ENCODE results near the gene MITD1. TPM values are rescaled to one million over a fixed set of nuclear protein-coding genes. Genes with fewer than 3 reads are reported as not detected.
A peak's percentile ranks its signal among the peaks of the same experiment; 100 is the strongest.

Gene MITD1
- total and polyA plus RNA-seq, 2 of the 13 experiments (the other 11 are each of a cell fraction or from before 2014, with no cell fraction given), result 17.8 to 43.7 TPM

DNA sequence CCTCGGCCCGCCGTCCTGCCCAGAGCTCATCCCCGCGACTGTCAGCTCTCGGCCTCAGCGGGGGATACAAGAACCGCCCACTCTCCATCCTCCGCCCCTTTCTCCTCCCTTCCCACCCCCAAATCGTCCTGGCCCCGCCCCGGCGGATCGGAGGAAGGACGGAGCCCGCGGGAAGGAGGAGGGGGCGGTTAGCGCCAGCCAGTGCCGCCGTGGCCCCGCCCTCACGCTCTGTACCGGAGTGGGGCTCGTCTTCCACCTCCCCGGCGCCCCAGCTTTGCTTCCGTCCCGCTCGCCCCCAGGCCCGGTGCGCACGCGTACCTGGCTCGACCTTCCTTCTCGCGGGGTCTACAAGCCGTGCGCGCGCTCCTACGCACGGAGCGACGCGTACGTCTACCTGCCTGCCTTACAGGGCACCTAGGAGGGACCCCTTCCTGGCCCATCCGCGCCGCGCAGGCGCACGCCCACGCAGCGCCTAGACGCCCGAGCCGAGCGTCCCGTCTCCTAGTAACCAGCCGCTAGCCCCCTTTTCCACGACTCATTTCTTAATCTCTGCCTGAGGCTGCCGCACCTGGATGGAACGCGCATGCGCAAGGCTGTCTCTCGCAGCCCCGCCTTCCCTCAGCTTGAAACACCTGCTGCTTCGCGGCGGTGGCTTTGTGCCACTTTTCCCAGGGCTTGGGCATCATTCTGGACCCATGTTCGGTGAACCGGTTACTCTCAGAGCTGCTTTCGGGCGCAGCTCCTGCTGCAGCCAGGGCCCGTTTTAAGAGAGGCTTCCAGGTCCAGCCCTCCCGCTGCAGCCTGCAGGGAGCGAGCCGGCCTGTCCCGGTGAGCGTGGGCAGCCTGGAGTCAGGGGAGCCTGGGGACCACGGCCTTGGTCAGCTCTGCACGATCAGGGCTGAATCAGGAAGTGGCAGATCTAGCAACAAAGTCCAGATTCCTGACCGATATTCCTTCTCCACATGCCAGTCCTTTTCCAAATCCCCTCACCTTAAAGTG is 39.4 kb downstream of the MITD1 start, which contains the start of gene C2orf15 (continued):
- TF ChIP-seq, protein P1, sequence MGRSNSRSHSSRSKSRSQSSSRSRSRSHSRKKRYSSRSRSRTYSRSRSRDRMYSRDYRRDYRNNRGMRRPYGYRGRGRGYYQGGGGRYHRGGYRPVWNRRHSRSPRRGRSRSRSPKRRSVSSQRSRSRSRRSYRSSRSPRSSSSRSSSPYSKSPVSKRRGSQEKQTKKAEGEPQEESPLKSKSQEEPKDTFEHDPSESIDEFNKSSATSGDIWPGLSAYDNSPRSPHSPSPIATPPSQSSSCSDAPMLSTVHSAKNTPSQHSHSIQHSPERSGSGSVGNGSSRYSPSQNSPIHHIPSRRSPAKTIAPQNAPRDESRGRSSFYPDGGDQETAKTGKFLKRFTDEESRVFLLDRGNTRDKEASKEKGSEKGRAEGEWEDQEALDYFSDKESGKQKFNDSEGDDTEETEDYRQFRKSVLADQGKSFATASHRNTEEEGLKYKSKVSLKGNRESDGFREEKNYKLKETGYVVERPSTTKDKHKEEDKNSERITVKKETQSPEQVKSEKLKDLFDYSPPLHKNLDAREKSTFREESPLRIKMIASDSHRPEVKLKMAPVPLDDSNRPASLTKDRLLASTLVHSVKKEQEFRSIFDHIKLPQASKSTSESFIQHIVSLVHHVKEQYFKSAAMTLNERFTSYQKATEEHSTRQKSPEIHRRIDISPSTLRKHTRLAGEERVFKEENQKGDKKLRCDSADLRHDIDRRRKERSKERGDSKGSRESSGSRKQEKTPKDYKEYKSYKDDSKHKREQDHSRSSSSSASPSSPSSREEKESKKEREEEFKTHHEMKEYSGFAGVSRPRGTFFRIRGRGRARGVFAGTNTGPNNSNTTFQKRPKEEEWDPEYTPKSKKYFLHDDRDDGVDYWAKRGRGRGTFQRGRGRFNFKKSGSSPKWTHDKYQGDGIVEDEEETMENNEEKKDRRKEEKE (IDR thresholded peaks at IDR 0.05), result no peak
- TF ChIP-seq ELF4 (CRISPR knock-in tag; IDR thresholded peaks at IDR 0.05; ENCODE audit: borderline replicate concordance) (no peak), ZNF251 (CRISPR knock-in tag; IDR thresholded peaks at IDR 0.05) (no peak), ZSCAN31 (CRISPR knock-in tag; IDR thresholded peaks at IDR 0.05; ENCODE audit: low read depth) (peak; percentile 35), SYNCRIP (IDR thresholded peaks at IDR 0.05; ENCODE audit: insufficient read depth, low read depth, low read length) (no peak), CENPX (CRISPR knock-in tag; IDR thresholded peaks at IDR 0.05) (no peak), CREB1 (IDR thresholded peaks at IDR 0.05) (peak; percentile 45), CREB1 (CRISPR knock-in tag; IDR thresholded peaks at IDR 0.05) (peak; percentile 47), TBX2 (CRISPR knock-in tag; IDR thresholded peaks at IDR 0.05; ENCODE audit: borderline replicate concordance) (no peak; the same call in none of the 2 replicates), ZNF589 (CRISPR knock-in tag; conservative IDR thresholded peaks at IDR 0.05) (peak; percentile 91), DR1 (CRISPR knock-in tag; IDR thresholded peaks at IDR 0.05) (peak; percentile 77), RCOR2 (CRISPR knock-in tag; IDR thresholded peaks at IDR 0.05) (peak; percentile 14; the same call in 1 of the 2 replicates)
- TF ChIP-seq, protein P2, sequence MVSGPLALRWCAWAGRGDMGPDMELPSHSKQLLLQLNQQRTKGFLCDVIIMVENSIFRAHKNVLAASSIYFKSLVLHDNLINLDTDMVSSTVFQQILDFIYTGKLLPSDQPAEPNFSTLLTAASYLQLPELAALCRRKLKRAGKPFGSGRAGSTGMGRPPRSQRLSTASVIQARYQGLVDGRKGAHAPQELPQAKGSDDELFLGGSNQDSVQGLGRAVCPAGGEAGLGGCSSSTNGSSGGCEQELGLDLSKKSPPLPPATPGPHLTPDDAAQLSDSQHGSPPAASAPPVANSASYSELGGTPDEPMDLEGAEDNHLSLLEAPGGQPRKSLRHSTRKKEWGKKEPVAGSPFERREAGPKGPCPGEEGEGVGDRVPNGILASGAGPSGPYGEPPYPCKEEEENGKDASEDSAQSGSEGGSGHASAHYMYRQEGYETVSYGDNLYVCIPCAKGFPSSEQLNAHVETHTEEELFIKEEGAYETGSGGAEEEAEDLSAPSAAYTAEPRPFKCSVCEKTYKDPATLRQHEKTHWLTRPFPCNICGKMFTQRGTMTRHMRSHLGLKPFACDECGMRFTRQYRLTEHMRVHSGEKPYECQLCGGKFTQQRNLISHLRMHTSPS (CRISPR knock-in tag; IDR thresholded peaks at IDR 0.05; ENCODE audit: low read depth), result peak; percentile 66; the same call in 1 of the 2 replicates
- TF ChIP-seq, protein P3, sequence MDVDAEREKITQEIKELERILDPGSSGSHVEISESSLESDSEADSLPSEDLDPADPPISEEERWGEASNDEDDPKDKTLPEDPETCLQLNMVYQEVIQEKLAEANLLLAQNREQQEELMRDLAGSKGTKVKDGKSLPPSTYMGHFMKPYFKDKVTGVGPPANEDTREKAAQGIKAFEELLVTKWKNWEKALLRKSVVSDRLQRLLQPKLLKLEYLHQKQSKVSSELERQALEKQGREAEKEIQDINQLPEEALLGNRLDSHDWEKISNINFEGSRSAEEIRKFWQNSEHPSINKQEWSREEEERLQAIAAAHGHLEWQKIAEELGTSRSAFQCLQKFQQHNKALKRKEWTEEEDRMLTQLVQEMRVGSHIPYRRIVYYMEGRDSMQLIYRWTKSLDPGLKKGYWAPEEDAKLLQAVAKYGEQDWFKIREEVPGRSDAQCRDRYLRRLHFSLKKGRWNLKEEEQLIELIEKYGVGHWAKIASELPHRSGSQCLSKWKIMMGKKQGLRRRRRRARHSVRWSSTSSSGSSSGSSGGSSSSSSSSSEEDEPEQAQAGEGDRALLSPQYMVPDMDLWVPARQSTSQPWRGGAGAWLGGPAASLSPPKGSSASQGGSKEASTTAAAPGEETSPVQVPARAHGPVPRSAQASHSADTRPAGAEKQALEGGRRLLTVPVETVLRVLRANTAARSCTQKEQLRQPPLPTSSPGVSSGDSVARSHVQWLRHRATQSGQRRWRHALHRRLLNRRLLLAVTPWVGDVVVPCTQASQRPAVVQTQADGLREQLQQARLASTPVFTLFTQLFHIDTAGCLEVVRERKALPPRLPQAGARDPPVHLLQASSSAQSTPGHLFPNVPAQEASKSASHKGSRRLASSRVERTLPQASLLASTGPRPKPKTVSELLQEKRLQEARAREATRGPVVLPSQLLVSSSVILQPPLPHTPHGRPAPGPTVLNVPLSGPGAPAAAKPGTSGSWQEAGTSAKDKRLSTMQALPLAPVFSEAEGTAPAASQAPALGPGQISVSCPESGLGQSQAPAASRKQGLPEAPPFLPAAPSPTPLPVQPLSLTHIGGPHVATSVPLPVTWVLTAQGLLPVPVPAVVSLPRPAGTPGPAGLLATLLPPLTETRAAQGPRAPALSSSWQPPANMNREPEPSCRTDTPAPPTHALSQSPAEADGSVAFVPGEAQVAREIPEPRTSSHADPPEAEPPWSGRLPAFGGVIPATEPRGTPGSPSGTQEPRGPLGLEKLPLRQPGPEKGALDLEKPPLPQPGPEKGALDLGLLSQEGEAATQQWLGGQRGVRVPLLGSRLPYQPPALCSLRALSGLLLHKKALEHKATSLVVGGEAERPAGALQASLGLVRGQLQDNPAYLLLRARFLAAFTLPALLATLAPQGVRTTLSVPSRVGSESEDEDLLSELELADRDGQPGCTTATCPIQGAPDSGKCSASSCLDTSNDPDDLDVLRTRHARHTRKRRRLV (CRISPR knock-in tag; IDR thresholded peaks at IDR 0.05), result peak; percentile 81
- TF ChIP-seq, protein P4, sequence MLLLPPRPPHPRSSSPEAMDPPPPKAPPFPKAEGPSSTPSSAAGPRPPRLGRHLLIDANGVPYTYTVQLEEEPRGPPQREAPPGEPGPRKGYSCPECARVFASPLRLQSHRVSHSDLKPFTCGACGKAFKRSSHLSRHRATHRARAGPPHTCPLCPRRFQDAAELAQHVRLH (CRISPR knock-in tag; IDR thresholded peaks at IDR 0.05; ENCODE audit: borderline replicate concordance, low read depth), result peak; percentile 81; the same call in 1 of the 2 replicates
- TF ChIP-seq, protein P5, sequence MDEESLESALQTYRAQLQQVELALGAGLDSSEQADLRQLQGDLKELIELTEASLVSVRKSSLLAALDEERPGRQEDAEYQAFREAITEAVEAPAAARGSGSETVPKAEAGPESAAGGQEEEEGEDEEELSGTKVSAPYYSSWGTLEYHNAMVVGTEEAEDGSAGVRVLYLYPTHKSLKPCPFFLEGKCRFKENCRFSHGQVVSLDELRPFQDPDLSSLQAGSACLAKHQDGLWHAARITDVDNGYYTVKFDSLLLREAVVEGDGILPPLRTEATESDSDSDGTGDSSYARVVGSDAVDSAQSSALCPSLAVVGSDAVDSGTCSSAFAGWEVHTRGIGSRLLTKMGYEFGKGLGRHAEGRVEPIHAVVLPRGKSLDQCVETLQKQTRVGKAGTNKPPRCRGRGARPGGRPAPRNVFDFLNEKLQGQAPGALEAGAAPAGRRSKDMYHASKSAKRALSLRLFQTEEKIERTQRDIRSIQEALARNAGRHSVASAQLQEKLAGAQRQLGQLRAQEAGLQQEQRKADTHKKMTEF (CRISPR knock-in tag; IDR thresholded peaks at IDR 0.05), result peak; percentile 83; the same call in 1 of the 2 replicates

All from HepG2 (cell line).